Measurements from ENCODE around the gene ZNF467. TPM values are rescaled to one million over a fixed set of nuclear protein-coding genes. Genes with fewer than 3 reads are reported as not detected.

Gene ZNF467
- total RNA-seq, 1 experiment from 2014 or later, result 11.3 TPM

DNA sequence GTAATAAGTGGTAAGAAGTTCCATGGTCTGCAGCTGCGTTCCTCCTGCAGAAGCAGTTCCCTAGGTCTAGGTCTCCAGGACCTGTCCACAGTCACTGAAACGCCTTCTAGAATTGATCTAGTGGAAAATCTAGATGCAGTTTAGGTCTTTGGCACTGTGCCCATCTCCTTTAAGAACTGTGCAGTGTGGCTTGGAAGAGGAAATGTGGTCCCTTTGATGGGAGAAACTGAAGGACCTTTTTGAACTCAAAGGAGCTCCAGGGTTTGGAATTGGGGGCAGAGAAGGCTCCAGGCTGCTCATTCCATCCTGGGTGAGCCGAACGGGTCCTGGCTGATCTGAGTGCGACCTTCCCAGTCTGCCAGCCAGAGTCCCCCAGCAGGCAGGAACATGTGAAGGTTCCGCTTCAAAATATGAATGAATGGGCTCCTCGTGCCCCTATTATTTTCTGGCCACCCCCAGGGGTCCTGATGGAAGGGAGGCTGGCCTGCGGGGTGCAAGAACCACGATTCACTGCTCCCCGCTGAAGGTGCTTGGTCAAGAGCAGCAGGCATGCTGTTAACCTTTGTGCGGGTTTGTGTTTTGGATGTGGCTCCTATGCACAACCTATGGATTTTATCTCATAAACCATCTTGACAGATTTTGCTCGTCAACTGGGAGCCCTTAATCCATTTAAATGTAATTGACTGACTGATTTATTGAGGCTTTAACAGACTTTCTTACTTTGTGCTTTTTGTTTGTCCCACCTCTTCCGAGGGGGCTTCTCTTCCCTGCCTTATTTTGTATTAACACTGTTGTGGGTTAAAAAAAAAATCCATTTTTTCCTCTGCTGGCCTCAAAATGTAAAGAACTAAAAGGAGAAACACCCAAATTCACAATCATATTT lies 36.7 kb downstream of the ZNF467 start (continued):
- TF ChIP-seq, protein P1, sequence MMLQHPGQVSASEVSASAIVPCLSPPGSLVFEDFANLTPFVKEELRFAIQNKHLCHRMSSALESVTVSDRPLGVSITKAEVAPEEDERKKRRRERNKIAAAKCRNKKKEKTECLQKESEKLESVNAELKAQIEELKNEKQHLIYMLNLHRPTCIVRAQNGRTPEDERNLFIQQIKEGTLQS (IDR thresholded peaks at IDR 0.05), result no peak
- no peak for TF ChIP-seq CBX3 (IDR thresholded peaks at IDR 0.05; ENCODE audit: low read depth)
- no peak for TF ChIP-seq EZH2phosphoT487 (IDR thresholded peaks at IDR 0.05; ENCODE audit: borderline replicate concordance)

GRCh38 chr7:149735779-149736477 lies 37.5 kb downstream of the ZNF467 start:
- Histone ChIP-seq H3K9ac (ENCODE audit: low read length) (no peak overlapping the region), H3K4me3 (replicated peaks in 1 of 2; ENCODE audit: low read depth in 1 of 2, low read length in 2 of 2) (no peak overlapping the region), H3K27me3 (ENCODE audit: insufficient read depth, low read length) (no peaks in the 10 kb centered on the region), H3K27ac (ENCODE audit: low read depth, low read length) (no peak overlapping the region), H3K9me3 (ENCODE audit: control insufficient read depth in 1 of 2, insufficient read depth in 1 of 2, low read depth in 1 of 2, low read length in 2 of 2) (no peaks in the 10 kb centered on the region), H3K4me2 (ENCODE audit: low read length) (no peak overlapping the region), H3K4me1 (ENCODE audit: control insufficient read depth in 1 of 2, insufficient read depth in 2 of 2, low read length in 2 of 2) (no peaks in the 10 kb centered on the region; a peak in 1 of 4 replicates), H2AFZ (ENCODE audit: low read depth, low read length, poor library complexity, severe bottlenecking) (no peak overlapping the region), H3K9me2 (ENCODE audit: insufficient read depth) (no peaks in the 10 kb centered on the region), H3K36me3 (ENCODE audit: control insufficient read depth in 1 of 2, insufficient read depth in 2 of 2, low read length in 2 of 2) (no peaks in the 10 kb centered on the region), H4K20me1 (ENCODE audit: insufficient read depth) (no peaks in the 10 kb centered on the region), H3K79me2 (ENCODE audit: insufficient read depth, low read length) (no peaks in the 10 kb centered on the region)
- ATAC-seq (no peak), DNase-seq (ENCODE audit: low read depth, low spot score) (no peak)
- RAD21 ChIA-PET (ENCODE audit: low non-redundant PET in 1 of 2, low total read pairs in 2 of 2, uncharacterized antibody in 2 of 2, unreplicated experiment in 2 of 2), result no interaction called here
- CTCF ChIA-PET, result no interaction called here
- BruUV-seq (replicated peaks), result no TSS peak
- intact Hi-C loops (cut with micrococcal nuclease), result no loop called here
- TF ChIP-seq, protein P2, sequence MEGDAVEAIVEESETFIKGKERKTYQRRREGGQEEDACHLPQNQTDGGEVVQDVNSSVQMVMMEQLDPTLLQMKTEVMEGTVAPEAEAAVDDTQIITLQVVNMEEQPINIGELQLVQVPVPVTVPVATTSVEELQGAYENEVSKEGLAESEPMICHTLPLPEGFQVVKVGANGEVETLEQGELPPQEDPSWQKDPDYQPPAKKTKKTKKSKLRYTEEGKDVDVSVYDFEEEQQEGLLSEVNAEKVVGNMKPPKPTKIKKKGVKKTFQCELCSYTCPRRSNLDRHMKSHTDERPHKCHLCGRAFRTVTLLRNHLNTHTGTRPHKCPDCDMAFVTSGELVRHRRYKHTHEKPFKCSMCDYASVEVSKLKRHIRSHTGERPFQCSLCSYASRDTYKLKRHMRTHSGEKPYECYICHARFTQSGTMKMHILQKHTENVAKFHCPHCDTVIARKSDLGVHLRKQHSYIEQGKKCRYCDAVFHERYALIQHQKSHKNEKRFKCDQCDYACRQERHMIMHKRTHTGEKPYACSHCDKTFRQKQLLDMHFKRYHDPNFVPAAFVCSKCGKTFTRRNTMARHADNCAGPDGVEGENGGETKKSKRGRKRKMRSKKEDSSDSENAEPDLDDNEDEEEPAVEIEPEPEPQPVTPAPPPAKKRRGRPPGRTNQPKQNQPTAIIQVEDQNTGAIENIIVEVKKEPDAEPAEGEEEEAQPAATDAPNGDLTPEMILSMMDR (IDR thresholded peaks at IDR 0.05 in 2 of 3, conservative IDR thresholded peaks at IDR 0.05 in 1 of 3; ENCODE audit: borderline replicate concordance in 1 of 3, insufficient read depth in 1 of 3, low read depth in 2 of 3, low read length in 2 of 3), result no peak
- no peak for TF ChIP-seq ZFX (IDR thresholded peaks at IDR 0.05)
- no peak for TF ChIP-seq EZH2phosphoT487 (IDR thresholded peaks at IDR 0.05; ENCODE audit: borderline replicate concordance)
- no peak for TF ChIP-seq POLR2A (IDR thresholded peaks at IDR 0.05; ENCODE audit: borderline replicate concordance, extremely low read depth, insufficient read depth, insufficient read length)
- TF ChIP-seq, protein P3, sequence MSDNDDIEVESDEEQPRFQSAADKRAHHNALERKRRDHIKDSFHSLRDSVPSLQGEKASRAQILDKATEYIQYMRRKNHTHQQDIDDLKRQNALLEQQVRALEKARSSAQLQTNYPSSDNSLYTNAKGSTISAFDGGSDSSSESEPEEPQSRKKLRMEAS (IDR thresholded peaks at IDR 0.05), result no peak
- TF ChIP-seq SRF (IDR thresholded peaks at IDR 0.05; ENCODE audit: low read depth), result no peak
- TF ChIP-seq POLR2AphosphoS5 (IDR thresholded peaks at IDR 0.05; ENCODE audit: low read depth, low read length), result no peak
- TF ChIP-seq RAD21 (IDR thresholded peaks at IDR 0.05; ENCODE audit: low read depth), result no peak
- no peak for TF ChIP-seq JUND (IDR thresholded peaks at IDR 0.05)
- TF ChIP-seq ZNF274 (IDR thresholded peaks at IDR 0.05; ENCODE audit: low read depth, low read length), result no peak
- POLR2A ChIA-PET, result no interaction called here

Measured in HCT116 (cell line).